OCI-LY3 (cell line): ENCODE data around the gene IRF6.

Experiments
- CTCF ChIP-seq: fragments of 200-600, 300-600 bp; sonication (generic); IDR thresholded peaks from 2 replicates; pipeline ENCODE4 v1.5.1; 2014; ENCODE audit warnings: antibody characterized with exemption, low read length, low read depth
- EZH2phosphoT487 ChIP-seq: fragments of 200-600 bp; shearing (Covaris generic); IDR thresholded peaks from 2 replicates; pipeline ENCODE4 v1.6.1; 2018; ENCODE audit warnings: antibody characterized with exemption, mixed run types, low read depth

GRCh38 chr1:209800984-209801834, 4.7 kb downstream of the IRF6 start:
- TF ChIP-seq CTCF: no peak
- no peak for TF ChIP-seq EZH2phosphoT487
